A549 (cell line): ENCODE data around the gene ARID1B. TPM values are rescaled to one million over a fixed set of nuclear protein-coding genes. Genes with fewer than 3 reads are reported as not detected.

Experiments
- ATAC-seq, 2 experiments: fragments of 200-7000 bp in 1 of 2; fragments of >200 bp in 1 of 2; cut with Nextera tagmentation in 1 of 2; cut with Tn5 transposase in 1 of 2; 3 replicates each; pipeline versions ENCODE4 v1.8.0 to v1.9.1; 2018 to 2020; ENCODE audit warnings: mild to moderate bottlenecking in 1 of 2, moderate library complexity in 1 of 2
- CTCF ChIA-PET: fragments of 300-600 bp; sonication (Branson Sonifier 250); formaldehyde crosslinking; extraction: SDS; loops from one replicate; lab custom pipeline; 2021; ENCODE audit warnings: antibody characterized with exemption, inconsistent platforms; lab: Yijun Ruan, JAX
- POLR2A ChIA-PET: fragments of 350-600 bp; formaldehyde crosslinking; extraction: SDS; loops from one replicate; lab custom pipeline; 2021; ENCODE audit warnings: antibody characterized with exemption, inconsistent platforms; lab: Yijun Ruan, JAX
- DNase-seq, 2 experiments: peaks; one replicate each; pipeline versions ENCODE4 v3.0.0 to v3.0.0-alpha.2; 2011 to 2016; ENCODE audit warnings: low read depth in 1 of 2, low spot score in 1 of 2
- FAIRE-seq: peaks from 2 replicates; lab custom pipeline; 2011; peaks lifted over from hg19 to GRCh38; lab: Jason Lieb, UNC
- H3K27ac ChIP-seq, 2 experiments: fragments of >200 bp; sonication (Bioruptor Twin); formaldehyde crosslinking; 3 replicates each; pipeline ENCODE4 v1.5.1; 2016 to 2017
- H3K4me1 ChIP-seq: fragments of >200 bp; sonication (Bioruptor Twin); formaldehyde crosslinking; 3 replicates; pipeline ENCODE4 v1.6.1; 2016
- H3K4me2 ChIP-seq: fragments of >200 bp; sonication (Bioruptor Twin); formaldehyde crosslinking; 3 replicates; pipeline ENCODE4 v1.6.1; 2016
- H3K4me3 ChIP-seq: fragments of >200 bp; sonication (Bioruptor Twin); formaldehyde crosslinking; 3 replicates; pipeline ENCODE4 v1.5.1; 2016
- H3K9me3 ChIP-seq: fragments of >200 bp; sonication (Bioruptor Twin); formaldehyde crosslinking; 3 replicates; pipeline ENCODE4 v1.6.1; 2016
- CBX2 ChIP-seq: fragments of 200-600 bp; sonication (generic); IDR thresholded peaks from 2 replicates; pipeline ENCODE4 v1.6.1; 2016; ENCODE audit warnings: low read depth, mild to moderate bottlenecking, borderline replicate concordance
- CEBPB ChIP-seq, 2 experiments: fragments of >200 bp in 1 of 2; sonication (Bioruptor Twin) in 1 of 2; formaldehyde crosslinking in 1 of 2; IDR thresholded peaks; 2 replicates each; pipeline ENCODE4 v1.6.1; 2012 to 2016
- CHD2 ChIP-seq: fragments of 150-350 bp; IDR thresholded peaks from 2 replicates; pipeline ENCODE4 v1.6.1; 2014; ENCODE audit warnings: low read length; ENCODE audit not compliant: partially characterized antibody
- HDAC2 ChIP-seq: fragments of 200-600 bp; sonication (generic); IDR thresholded peaks from 2 replicates; pipeline ENCODE4 v1.6.1; 2016
- HEYL ChIP-seq: fragments of 250-450 bp; sonication (Bioruptor Pico); IDR thresholded peaks from 2 replicates; pipeline ENCODE4 v1.8.0; 2021; ENCODE audit warnings: mild to moderate bottlenecking, moderate library complexity
- HOXA7 ChIP-seq: fragments of 250-450 bp; sonication (Bioruptor Pico); IDR thresholded peaks from 2 replicates; pipeline ENCODE4 v1.5.0; 2020; ENCODE audit warnings: mild to moderate bottlenecking, moderate library complexity
- HOXB13 ChIP-seq: fragments of 250-450 bp; sonication (Bioruptor Pico); IDR thresholded peaks from 2 replicates; pipeline ENCODE4 v1.5.0; 2020; ENCODE audit warnings: low read depth, mild to moderate bottlenecking, moderate library complexity
- KDM1A ChIP-seq: fragments of 200-600 bp; sonication (generic); IDR thresholded peaks from 2 replicates; pipeline ENCODE4 v1.6.1; 2016; ENCODE audit warnings: low read depth, mild to moderate bottlenecking
- KDM5A ChIP-seq: fragments of 200-600 bp; sonication (generic); IDR thresholded peaks from 2 replicates; pipeline ENCODE4 v1.6.1; 2016; ENCODE audit warnings: antibody characterized with exemption, mild to moderate bottlenecking
- NPAS2 ChIP-seq: fragments of 250-450 bp; sonication (Bioruptor Pico); IDR thresholded peaks from 2 replicates; pipeline ENCODE4 v1.8.0; 2022; ENCODE audit warnings: mild to moderate bottlenecking, moderate library complexity, borderline replicate concordance
- NR3C1 ChIP-seq: fragments of >200 bp; sonication (Bioruptor Twin); formaldehyde crosslinking; IDR thresholded peaks from 3 replicates; pipeline ENCODE4 v1.6.1; 2017
- PHF8 ChIP-seq: fragments of 200-600 bp; sonication (generic); IDR thresholded peaks from 2 replicates; pipeline ENCODE4 v1.6.1; 2016; ENCODE audit warnings: low read depth, mild to moderate bottlenecking, antibody characterized with exemption, moderate library complexity, borderline replicate concordance
- POLR2A ChIP-seq: IDR thresholded peaks from 2 replicates; pipeline ENCODE4 v1.6.1; 2012; ENCODE audit warnings: mild to moderate bottlenecking, low read length
- RFX5 ChIP-seq: fragments of 450-650 bp; IDR thresholded peaks from 2 replicates; pipeline ENCODE4 v1.7.1; 2014; ENCODE audit warnings: antibody characterized with exemption, mild to moderate bottlenecking, moderate library complexity
- RNF2 ChIP-seq: fragments of 200-600 bp; sonication (generic); IDR thresholded peaks from 2 replicates; pipeline ENCODE4 v1.6.1; 2016; ENCODE audit warnings: low read depth, mild to moderate bottlenecking, antibody characterized with exemption, moderate library complexity, borderline replicate concordance
- SMC3 ChIP-seq: fragments of >200 bp; sonication (Bioruptor Twin); formaldehyde crosslinking; IDR thresholded peaks from 3 replicates; pipeline ENCODE4 v1.6.1; 2018; ENCODE audit warnings: inconsistent platforms
- TFCP2L1 ChIP-seq: fragments of 250-450 bp; sonication (Bioruptor Pico); IDR thresholded peaks from 2 replicates; pipeline ENCODE4 v1.5.0; 2021; ENCODE audit warnings: mild to moderate bottlenecking
- TP53 ChIP-seq: fragments of 250-450 bp; sonication (Bioruptor Pico); IDR thresholded peaks from 2 replicates; pipeline ENCODE4 v1.5.0; 2021; ENCODE audit warnings: mild to moderate bottlenecking, moderate library complexity
- ZFP36 ChIP-seq: fragments of 450-650 bp; IDR thresholded peaks from 2 replicates; pipeline ENCODE4 v1.6.1; 2014; ENCODE audit warnings: borderline replicate concordance; ENCODE audit not compliant: partially characterized antibody
- ZNF302 ChIP-seq: fragments of 250-450 bp; sonication (Bioruptor Pico); IDR thresholded peaks from 2 replicates; pipeline ENCODE4 v1.9.0; 2021; ENCODE audit warnings: inconsistent platforms, mild to moderate bottlenecking, moderate library complexity
- ZSCAN20 ChIP-seq: fragments of 250-450 bp; sonication (Bioruptor Pico); IDR thresholded peaks from 2 replicates; pipeline ENCODE4 v1.8.0; 2022; ENCODE audit warnings: mild to moderate bottlenecking, moderate library complexity
- WGBS: methylation state at CpG from one replicate; pipeline ENCODE4 v1.1.6; 2017; ENCODE audit errors: missing lambda C conversion rate; 5-methylcytosine and 5-hydroxymethylcytosine counted together
- polyA plus RNA-seq, 4 experiments: library from polyadenylated mRNA; depleted of rRNA in 3 of 4; stranded (reverse); fragments of >200 nt; fragmentation: RNase III in 1 of 4; extraction: RNeasy Plus Mini Kit Qiagen cat#74134 plus additional on column Dnase treatment in 1 of 4; gene quantifications; 2 replicates in 3 of 4; 3 replicates in 1 of 4; pipeline ENCODE4 v1.2.3, GENCODE V29; 2011 to 2017
- TF ChIP-seq, protein P1 (sequence below): fragments of 450-650 bp; IDR thresholded peaks from 2 replicates; pipeline ENCODE4 v1.6.1; 2014; ENCODE audit warnings: antibody characterized with exemption
- TF ChIP-seq, protein P2 (sequence below): IDR thresholded peaks from 2 replicates; pipeline ENCODE4 v1.6.1; 2012; ENCODE audit warnings: low read depth, borderline replicate concordance
- TF ChIP-seq, protein P3 (sequence below): fragments of >200 bp; sonication (Bioruptor Twin); formaldehyde crosslinking; IDR thresholded peaks from 3 replicates; pipeline ENCODE4 v1.5.1; 2016
- TF ChIP-seq, protein P4 (sequence below): IDR thresholded peaks from 2 replicates; pipeline ENCODE4 v1.6.1; 2012

Gene ARID1B
- polyA plus RNA-seq, 2 of the 4 experiments (the other 2 are of a cell fraction): 13.5 to 16.3 TPM

DNA sequence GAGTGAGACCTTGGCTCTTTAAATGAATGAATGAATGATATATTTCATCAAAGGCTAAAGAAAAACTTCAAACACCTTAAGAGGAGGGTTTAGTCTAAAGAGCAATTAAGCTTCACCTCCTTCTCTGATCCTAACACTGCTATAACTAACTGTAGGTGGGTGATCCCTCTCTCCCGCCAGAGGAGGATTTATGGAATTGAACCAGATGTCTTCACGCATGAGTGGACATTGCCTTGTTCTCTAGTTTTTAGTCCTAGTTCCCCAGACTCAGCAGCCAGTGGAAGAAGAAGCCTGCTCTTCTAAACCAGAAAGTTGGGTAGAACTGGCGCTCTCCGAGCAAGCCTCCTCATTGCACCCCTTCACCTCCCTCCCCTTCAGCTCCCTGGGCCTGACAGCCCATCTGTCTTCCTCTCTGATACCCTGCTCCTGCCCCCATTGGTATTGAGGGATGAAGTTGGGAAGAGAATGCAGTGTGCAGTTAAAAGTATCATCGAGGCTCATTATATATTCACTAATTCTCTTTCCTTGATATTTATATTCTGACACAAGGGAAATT, 142.7 kb downstream of the ARID1B start:
- TF ChIP-seq CBX2 (no peak), HOXB13 (CRISPR knock-in tag) (no peak), NPAS2 (CRISPR knock-in tag) (no peak), TP53 (CRISPR knock-in tag) (no peak), KDM5A (no peak), ZNF302 (CRISPR knock-in tag) (no peak), RNF2 (no peak), CHD2 (no peak), NR3C1 (no peak), KDM1A (no peak), PHF8 (no peak), HEYL (CRISPR knock-in tag) (no peak)
- TF ChIP-seq, protein P1, sequence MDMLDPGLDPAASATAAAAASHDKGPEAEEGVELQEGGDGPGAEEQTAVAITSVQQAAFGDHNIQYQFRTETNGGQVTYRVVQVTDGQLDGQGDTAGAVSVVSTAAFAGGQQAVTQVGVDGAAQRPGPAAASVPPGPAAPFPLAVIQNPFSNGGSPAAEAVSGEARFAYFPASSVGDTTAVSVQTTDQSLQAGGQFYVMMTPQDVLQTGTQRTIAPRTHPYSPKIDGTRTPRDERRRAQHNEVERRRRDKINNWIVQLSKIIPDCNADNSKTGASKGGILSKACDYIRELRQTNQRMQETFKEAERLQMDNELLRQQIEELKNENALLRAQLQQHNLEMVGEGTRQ: no peak
- TF ChIP-seq, protein P2, sequence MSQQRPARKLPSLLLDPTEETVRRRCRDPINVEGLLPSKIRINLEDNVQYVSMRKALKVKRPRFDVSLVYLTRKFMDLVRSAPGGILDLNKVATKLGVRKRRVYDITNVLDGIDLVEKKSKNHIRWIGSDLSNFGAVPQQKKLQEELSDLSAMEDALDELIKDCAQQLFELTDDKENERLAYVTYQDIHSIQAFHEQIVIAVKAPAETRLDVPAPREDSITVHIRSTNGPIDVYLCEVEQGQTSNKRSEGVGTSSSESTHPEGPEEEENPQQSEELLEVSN: no peak
- Histone ChIP-seq H3K4me1 (no peaks in the 10 kb centered on the region), H3K4me2 (no peak overlapping the region), H3K9me3 (no peaks in the 10 kb centered on the region), H3K27ac (no peak overlapping the region), H3K4me3 (no peak overlapping the region)
- 96% methylated on average over 5 of the region's 5 CpGs for WGBS
- ATAC-seq (no peak), DNase-seq (no peak), FAIRE-seq (no peak)
- ChIA-PET CTCF (no interaction called here), POLR2A (no interaction called here)

DNA sequence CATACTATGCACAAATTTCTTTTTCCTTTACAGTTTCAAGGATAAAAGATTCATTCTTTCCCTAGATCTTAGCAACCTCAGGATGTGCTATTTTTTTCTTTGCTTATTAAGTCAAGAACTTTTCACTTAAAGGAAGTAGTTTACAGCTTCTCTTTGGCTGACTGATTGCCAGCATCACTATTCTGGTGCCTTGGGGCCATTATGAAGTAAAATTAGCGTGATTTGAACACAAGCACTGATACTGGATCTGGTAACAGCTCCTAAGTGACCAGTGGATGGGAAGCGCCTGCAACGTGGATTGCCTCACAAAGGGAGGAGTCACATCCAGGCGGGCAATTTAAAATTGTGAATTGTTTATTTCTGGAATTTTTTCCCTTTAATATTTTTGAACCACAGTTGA, 147.1 kb downstream of the ARID1B start:
- Histone ChIP-seq H3K4me3 (no peak overlapping the region), H3K4me1 (peaks cover 6% of the 10 kb centered on the region; the same call in 1 of the 3 replicates), H3K27ac (no peak overlapping the region), H3K9me3 (no peaks in the 10 kb centered on the region), H3K4me2 (no peak overlapping the region)
- TF ChIP-seq HDAC2 (no peak), SMC3 (no peak), TFCP2L1 (CRISPR knock-in tag) (no peak), RFX5 (no peak), ZNF302 (CRISPR knock-in tag) (no peak), HOXA7 (CRISPR knock-in tag) (no peak), KDM1A (no peak), ZFP36 (no peak), POLR2A (no peak), CEBPB (IDR thresholded peaks at IDR 0.05) (no peak), ZSCAN20 (CRISPR knock-in tag) (no peak), NR3C1 (no peak), TP53 (CRISPR knock-in tag) (no peak), RNF2 (no peak)
- TF ChIP-seq, protein P3, sequence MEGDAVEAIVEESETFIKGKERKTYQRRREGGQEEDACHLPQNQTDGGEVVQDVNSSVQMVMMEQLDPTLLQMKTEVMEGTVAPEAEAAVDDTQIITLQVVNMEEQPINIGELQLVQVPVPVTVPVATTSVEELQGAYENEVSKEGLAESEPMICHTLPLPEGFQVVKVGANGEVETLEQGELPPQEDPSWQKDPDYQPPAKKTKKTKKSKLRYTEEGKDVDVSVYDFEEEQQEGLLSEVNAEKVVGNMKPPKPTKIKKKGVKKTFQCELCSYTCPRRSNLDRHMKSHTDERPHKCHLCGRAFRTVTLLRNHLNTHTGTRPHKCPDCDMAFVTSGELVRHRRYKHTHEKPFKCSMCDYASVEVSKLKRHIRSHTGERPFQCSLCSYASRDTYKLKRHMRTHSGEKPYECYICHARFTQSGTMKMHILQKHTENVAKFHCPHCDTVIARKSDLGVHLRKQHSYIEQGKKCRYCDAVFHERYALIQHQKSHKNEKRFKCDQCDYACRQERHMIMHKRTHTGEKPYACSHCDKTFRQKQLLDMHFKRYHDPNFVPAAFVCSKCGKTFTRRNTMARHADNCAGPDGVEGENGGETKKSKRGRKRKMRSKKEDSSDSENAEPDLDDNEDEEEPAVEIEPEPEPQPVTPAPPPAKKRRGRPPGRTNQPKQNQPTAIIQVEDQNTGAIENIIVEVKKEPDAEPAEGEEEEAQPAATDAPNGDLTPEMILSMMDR: no peak
- TF ChIP-seq, protein P4, sequence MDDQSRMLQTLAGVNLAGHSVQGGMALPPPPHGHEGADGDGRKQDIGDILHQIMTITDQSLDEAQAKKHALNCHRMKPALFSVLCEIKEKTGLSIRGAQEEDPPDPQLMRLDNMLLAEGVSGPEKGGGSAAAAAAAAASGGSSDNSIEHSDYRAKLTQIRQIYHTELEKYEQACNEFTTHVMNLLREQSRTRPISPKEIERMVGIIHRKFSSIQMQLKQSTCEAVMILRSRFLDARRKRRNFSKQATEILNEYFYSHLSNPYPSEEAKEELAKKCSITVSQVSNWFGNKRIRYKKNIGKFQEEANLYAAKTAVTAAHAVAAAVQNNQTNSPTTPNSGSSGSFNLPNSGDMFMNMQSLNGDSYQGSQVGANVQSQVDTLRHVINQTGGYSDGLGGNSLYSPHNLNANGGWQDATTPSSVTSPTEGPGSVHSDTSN: no peak
- TF ChIP-seq, protein P1: no peak
- CTCF ChIA-PET: no interaction called here
- WGBS: 93% methylated on average over 4 of the region's 4 CpGs
- POLR2A ChIA-PET: no interaction called here
- FAIRE-seq: no peak
- ATAC-seq: no peak
- no peak for DNase-seq
